IPS DF 4.7 (cell line): ENCODE measurements around the gene PPP1R7.

Experiments
- DNase-seq: peaks from one replicate; pipeline ENCODE4 v3.0.0-alpha.2; 2013; ENCODE audit warnings: low spot score; ENCODE audit errors: extremely low read depth

Gene PPP1R7

DNA sequence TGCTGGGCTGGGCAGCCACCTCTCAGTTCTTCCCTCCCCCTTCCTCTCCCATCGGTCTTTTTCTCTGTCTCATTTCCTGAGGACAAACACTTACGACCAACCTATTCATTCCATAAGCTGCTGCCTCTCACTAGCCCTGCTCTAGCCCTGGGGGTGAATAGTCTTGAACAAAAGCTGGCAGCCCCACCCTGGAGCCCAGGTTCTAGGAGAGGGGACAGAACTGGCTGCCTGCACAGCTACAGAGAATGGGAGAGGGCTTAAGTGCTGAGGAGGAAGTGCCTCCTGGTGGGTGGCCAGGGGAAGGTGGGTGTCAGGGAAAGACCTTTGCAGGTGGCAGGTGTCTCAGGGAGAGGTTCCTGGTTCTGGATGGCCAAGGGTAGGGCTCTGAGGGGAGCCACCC, 61.0 kb downstream of the PPP1R7 start:
- DNase-seq: no peak

DNA sequence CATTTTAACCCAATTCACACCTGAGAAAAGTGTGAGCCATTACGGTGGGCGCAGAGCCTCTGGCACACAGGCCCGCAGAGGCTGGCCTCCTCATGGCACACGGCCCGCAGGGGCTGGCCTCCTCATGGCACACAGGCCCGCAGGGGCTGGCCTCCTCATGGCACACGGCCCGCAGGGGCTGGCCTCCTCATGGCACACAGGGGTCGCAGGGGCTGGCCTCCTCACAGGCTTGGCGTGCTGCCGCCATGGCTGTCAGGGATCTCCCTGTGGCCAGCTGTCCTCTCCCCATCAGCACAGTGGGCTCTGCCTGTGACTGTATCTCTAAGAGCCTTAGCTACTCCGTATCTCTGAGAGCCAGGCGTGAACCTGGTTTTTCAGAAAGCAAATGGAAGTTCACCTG, 62.8 kb downstream of the PPP1R7 start:
- no peak for DNase-seq

DNA sequence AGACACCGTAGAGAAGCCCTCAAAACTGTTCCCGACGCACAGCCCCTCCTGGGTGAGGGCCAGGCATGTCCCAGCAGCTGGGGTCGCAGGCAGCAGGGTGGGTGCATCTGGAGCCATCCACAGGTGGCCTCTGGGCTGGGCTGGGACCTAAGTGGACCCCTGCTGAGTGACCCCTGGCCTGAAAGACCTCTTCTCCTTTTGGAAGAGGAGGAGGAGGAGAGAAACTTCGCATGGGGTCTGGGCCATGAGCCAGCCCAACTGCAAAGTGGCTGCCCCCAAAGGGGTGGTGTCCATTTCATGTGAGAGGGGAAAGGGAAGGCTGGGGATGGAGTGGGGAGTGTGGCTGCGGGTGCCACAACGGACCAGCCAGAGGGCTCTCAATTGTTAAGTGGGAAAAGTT, 63.3 kb downstream of the PPP1R7 start:
- DNase-seq: no peak

DNA sequence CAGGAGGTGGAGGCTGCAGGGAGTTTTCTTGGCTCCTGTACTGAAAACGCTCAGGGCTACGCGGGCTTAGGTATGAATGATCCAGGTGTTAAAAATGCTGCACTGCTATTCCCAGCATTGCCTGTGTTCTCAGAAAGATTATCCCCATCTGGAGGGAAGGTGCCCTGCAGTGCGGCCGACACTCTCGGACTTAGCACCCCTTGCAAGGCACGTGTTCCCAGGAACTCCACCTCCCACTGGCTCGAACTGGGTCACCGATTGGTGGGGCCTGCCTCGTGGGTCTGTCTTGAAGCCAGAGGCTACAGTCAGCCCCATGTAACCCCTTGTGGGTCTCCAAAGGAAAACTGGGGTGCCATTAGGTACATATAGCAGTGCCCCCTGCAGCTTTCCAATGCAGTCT, 63.9 kb downstream of the PPP1R7 start:
- DNase-seq: no peak

DNA sequence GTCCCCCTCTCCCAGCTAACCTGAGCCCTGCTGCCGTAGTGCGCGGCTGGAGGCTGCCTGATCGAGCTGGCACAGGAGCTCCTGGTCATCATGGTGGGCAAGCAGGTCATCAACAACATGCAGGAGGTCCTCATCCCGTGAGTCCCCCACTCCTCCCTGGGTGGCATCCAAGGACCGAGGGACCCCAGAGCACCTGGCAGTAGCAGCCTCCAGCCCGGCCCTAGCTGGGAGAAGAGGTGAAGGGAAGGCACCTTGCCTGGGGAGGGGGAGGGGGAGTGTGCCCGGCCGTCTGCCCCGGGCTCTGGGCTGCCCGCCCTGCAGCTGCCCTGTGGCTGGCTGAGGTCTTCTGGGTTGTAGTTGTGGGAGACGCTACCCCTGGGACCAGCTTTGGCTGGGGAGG, 64.5 kb downstream of the PPP1R7 start:
- DNase-seq: no peak

DNA sequence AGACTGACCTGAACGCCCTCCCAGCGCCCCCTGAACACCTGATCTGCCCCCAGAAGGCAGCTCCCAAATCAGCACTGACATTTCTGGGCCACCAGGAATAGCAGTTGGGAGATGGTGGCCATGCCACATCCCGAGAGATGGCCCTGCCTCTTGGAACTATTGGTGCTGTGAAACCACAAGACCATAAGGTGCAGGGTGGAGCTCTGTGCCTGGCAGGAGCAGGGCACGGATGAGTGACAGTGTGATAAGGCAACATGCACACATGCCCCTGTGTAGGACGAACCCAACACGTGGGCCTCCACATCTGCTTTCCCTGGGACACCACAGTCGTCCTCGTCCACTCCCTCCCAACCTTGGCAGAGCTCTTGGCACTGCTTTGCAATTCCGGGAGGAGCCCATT, 65.2 kb downstream of the PPP1R7 start:
- DNase-seq: no peak

DNA sequence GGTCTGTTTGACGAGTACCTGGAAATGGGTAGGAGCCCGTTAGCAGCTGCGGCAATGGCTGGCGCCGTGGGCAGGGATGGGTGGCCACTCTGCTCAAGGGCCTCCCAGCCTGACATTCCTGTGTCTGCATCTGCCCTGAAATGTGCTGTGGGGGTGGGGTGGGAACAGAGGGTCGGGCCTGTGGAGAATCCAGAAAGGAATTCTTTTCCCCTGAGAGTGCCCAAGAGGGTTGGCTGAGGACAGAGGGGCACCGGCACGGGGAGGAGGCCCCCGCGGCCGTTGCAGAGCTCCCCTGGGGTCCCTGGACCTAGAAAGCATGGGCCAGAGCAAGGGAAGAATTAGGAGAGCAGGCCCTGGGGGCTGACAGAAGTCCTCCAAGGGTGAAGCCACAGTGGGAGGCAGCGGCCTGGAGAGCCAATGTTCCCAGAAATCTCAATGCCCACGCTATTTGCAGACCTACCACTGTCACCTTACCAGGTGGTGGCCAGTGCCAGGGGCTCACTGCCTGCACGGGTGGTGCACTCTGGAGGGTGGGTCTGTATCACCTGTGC, 66.0 kb downstream of the PPP1R7 start:
- DNase-seq: no peak

DNA sequence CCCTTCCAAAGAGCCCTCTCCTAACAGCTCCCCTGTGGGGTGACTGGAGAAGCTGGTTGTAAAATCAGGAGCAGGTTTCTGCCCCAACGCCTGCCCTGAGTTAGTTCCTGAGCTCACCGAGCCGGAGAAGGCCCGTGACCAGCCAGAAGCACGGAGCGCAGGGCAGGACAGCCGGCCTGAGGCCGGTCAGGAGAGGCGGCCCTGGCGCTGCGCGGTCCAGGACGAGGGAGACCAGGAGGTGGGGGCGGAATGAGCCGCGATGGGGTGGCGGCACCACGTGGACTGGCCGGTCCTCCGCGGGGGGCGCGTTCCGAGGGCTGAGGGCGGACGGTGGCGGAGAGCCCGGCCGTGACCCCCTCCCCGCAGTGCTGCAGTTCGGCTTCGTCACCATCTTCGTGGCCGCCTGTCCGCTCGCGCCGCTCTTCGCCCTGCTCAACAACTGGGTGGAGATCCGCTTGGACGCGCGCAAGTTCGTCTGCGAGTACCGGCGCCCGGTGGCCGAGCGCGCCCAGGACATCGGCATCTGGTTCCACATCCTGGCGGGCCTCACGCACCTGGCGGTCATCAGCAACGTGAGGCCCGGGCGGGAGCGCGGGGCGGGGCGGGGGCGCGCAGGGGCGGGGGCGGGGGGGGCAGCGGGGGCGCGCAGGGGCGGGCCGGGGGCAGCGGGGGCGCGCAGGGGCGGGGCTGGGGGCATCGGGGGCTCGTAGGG, 67.2 kb downstream of the PPP1R7 start:
- no peak for DNase-seq

DNA sequence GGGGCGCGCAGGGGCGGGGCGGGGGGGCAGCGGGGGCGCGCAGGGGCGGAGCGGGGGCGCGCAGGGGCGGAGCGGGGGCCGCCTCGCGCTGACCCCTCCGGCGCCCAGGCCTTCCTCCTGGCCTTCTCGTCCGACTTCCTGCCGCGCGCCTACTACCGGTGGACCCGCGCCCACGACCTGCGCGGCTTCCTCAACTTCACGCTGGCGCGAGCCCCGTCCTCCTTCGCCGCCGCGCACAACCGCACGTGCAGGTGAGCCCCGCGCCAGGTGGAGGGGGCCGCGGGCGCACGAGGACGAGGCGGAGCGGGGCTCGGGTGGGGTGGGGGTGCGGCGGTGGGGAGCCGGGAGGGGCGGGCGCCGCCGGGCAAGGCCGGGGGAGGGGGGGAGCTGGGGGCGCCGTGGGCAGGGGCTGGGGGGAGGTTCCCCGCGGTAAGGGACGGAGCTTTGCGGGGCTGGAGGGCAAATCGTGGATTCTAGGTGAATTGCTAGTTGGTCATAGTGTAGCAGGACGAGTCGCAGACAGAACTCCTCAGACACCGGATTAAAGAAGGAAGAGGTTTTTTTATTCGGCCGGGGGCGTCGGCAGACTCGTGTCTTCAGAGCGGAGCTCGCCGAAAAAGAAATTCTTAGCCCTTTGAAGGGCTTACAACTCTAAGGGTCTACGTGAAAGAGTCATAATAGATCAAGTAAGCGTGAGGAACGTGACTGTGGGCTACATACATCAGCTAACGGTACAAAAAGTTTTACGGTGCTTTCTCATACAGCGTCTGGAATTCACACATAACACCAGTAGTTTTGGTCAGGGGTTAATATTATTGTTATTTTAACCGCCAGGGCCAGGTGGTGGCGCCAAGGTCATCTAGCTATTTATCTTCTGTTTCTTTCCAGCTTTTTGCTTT, 68.1 kb downstream of the PPP1R7 start:
- no peak for DNase-seq

DNA sequence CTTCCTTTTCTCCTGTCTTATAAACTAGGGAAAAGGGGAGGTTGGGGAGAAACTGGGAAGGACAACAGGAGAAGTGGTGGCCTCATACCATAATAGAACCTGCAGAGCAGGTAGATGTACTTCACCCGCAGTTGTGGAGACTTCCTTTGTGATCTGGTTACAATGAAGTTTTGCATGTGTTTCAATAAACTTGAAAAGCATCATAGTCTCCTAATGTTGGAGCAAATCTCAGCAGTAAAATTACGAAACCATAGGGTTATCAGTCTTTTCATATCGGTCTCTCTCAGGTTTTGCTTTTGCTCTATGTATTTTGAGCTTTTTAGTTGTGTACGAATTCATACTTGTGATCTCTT, 68.7 kb downstream of the PPP1R7 start:
- no peak for DNase-seq

DNA sequence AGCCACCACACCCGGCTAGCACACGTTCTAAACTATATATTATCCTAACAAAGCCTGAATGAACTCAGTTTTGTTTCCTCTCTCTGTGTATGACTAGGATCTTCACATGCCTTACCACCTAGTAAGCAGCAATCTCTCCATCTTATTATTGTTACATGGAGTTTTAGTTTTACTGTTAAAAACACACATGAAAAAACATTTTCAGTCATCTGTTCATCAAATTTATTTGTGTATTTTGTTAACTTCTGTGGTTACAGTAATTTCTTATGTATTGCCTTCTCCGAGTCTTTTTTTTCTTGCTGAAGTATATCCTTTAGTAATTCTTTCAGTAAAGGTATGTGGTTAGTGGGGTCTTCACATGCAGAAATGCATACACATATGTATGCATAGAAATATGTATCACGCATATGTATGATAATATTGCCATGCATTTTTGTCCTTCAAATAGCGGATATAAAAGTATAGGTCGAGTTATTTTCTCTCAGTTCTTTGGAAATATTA, 69.6 kb downstream of the PPP1R7 start:
- no peak for DNase-seq

DNA sequence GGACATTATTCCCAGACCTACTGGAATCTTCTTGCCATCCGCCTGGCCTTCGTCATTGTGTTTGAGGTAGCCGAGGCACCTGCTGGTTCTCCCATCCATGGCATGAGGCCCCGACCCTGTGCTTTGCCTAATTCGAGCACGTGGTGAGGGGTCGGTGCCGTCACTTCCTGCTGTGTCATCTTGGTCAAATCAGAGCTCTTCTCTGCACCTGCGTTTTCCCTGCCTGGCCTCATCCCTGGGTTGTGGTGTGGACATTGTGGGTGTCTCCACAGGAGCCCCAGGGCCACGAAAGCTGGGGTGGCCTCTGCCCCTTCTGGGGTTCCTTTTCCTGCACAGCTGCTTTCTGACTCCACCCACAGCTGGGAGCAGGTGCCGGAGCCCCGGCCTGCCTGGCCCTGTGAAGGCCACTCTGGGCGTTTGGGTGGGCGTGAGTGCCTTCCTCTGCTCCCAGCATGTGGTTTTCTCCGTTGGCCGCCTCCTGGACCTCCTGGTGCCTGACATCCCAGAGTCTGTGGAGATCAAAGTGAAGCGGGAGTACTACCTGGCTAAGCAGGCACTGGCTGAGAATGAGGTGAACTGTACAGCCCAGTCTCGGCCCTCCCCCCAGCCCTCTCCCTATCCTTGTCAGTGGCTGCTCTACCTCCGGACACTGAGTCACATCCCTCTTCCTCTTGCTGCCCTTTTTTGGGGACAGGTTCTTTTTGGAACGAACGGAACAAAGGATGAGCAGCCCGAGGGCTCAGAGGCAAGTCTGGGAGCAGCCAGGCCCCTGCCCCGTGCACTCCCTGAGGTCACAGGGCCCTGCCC, 73.1 kb downstream of the PPP1R7 start:
- no peak for DNase-seq

DNA sequence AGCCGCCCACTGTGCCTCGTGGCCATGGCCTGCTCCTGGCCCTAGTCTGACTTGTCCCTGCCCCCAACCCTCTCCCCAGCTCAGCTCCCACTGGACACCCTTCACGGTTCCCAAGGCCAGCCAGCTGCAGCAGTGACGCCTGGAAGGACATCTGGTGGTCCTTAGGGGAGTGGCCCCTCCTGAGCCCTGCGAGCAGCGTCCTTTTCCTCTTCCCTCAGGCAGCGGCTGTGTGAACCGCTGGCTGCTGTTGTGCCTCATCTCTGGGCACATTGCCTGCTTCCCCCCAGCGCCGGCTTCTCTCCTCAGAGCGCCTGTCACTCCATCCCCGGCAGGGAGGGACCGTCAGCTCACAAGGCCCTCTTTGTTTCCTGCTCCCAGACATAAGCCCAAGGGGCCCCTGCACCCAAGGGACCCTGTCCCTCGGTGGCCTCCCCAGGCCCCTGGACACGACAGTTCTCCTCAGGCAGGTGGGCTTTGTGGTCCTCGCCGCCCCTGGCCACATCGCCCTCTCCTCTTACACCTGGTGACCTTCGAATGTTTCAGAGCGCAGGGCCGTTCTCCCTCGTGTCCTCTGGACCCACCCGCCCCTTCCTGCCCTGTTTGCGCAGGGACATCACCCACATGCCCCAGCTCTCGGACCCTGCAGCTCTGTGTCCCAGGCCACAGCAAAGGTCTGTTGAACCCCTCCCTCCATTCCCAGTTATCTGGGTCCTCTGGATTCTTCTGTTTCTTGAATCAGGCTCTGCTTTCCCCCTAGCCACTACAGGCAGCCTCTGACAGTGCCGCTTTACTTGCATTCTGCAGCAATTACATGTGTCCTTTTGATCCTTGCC, 74.0 kb downstream of the PPP1R7 start:
- DNase-seq: no peak

DNA sequence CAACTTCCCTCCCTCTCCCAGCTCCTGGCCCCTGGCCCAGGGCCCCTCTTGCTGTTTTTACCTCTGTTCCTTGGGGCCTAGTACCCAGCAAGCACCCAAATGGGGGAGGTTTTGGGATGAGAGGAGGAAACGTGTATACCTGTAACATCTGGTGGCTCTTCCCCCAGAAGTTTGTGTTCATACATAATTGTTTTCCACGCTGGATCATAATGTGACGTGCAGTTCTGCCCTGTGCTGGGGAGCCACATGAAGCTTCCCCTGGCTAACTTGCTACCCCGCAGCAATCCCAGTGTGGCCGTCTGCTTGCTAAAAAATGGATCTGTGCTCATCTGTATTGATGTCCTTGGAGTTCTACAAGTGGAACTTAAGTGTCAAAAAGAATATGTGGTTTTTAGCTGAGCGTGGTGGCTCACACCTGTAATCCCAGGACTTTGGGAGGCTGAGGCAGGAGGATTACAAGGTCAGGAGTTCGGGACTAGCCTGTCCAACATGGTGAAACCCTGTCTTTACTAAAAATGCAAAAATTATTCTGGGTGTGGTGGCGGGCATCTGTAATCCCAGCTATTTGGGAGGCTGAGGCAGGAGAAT, 74.7 kb downstream of the PPP1R7 start:
- no peak for DNase-seq

DNA sequence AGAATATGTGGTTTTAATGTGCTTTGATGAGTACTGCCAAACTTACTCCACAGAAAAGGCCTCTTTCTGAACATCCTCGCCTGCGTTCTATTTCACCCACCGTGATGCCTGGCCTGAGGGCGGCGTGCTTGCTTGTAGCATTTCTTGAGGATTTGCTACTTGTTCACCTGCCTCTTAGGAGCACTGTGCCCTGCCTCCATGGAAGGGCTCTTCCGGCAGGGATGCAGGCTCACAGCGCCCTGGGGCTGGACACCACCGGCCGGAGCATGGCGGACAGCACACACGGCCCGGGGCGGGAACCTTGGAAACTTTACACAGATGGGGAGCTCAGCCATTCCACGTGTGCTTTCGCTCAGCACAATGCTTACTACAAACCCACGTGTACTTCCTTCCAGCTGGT, 75.3 kb downstream of the PPP1R7 start:
- DNase-seq: no peak

DNA sequence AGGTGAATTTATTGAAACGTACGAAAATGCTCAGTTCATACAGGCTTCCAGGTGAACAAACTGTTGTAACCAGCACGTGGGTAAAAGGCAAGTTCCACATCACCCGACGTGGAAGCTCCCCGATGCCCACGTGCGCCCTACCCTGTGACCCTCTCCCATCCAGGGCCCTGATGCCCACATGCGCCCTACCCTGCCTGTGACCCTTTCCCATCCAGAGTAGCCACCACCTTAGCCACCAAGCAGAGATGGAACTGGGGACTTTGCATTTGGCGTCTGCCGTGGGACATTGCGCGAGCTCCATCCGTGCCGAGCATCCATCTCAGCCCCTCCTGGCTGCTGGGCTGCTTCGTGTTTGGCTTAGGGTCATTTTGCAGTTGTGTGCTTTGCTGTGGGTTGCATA, 75.7 kb downstream of the PPP1R7 start:
- DNase-seq: no peak

DNA sequence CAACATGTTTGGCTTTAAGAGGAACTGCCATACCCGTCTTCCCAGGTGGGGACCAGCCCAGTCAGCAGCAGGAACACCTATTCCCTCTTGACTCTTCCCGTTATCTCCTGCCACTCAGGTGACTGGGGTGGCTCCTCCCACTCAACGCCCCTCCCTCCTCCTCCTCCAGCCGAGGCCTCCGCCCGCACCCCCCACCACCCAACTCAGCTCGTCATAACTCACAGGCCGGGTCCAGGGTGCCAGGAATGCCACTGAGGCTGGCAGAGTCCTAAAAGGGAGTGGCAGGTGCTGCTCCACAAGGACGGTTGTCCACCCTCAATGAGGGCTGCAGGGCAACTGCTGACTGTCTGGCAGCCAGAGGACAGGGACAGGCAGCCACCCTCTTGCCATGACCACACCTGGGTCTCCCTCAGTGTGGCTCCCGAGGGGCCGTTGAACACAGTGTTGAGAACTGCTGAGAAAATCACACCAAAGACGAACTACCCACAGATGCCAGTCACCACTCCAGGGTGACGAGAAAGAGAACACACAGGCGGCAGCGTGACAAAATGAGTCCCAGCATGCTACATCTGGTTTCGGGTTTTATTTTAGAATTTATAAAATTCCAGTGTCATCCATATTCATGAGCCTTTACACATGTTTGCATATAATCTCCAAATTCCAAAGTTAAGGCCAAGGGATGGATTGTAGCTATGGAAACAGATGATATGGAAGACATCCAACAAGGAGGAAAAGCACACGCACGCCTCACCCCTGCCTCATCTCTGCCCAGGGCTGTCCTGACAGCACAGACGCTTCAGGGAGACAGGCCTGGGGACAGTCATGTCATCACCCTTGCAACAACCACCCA, 76.7 kb downstream of the PPP1R7 start:
- DNase-seq: no peak

DNA sequence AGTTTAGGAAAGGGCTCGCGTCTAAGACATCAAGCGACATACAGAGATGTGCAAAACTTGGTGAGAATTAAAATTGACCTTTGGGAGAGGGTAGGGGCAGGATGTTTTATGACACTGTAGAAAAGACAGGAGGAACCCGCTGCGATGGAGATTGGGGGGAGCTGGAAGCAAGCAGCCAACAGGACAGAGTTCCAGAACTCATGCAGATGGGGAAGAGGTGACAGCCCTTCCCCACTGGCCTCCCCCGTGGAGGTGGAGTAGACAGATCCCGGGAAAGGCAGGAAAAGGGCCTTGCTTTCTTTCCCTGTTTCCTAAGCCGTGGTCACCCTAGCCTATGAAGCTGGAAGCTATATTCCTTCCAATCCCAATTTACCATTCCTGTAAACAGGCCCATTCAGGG, 77.3 kb downstream of the PPP1R7 start:
- DNase-seq: no peak

DNA sequence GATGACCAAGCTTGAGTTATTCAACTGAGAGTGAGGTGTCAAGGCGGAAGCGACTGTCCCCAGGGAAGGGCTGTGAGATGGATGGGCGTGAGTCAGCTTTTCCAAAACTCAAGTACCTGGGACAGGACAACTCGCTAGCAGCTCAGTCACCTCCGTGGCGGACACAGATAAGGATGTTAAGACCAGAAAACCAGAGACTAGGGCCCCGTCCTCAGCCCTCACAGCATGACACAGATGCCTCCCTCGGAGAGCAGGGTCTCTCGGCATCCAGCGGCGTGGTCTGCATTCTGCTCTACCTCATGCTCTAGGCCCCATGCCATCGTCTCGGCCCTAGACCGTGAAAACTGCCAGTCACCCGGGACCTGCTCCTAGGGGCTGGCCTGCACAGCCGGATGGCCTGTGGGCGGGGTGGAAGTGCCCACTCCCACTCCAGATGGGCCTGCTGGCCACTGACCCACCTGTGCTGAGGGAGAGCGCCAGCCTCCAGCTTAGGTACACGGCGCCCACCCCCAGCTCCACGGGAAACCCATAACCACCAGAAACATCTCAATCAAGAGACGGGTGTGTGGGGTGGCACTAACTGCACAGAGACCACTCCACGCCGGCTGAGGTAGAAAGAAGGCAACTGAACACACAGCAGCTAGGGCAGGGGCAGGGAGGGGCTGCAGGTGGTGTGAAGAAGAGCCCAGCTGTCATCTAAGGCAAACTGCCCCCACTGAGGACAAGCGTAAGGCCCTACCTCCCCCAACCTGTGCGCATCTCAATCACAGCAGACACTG, 78.0 kb downstream of the PPP1R7 start:
- no peak for DNase-seq
